Cardiac muscle cell (in vitro differentiated cells and primary cell): Measurements from ENCODE around the gene FLNB. TPM values are rescaled to one million over a fixed set of nuclear protein-coding genes. Genes with fewer than 3 reads are reported as not detected.

Source experiments
- DNase-seq, 2 donors: peaks; one replicate each; pipeline versions ENCODE4 v3.0.0 to v3.0.0-alpha.2; 2010 to 2017; ENCODE audit warnings: low read depth in 1 of 2, low spot score in 1 of 2
- H3K27ac ChIP-seq: fragments of 200-600 bp; sonication (generic); 2 replicates; pipeline ENCODE4 v1.5.1; 2016
- H3K27me3 ChIP-seq: fragments of 200-600 bp; sonication (generic); 2 replicates; pipeline ENCODE4 v1.6.0; 2016; ENCODE audit warnings: control low read depth
- H3K36me3 ChIP-seq: fragments of 200-600 bp; sonication (generic); 2 replicates; pipeline ENCODE4 v1.5.1; 2016; ENCODE audit warnings: control low read depth
- H3K4me1 ChIP-seq: fragments of 200-600 bp; sonication (generic); 2 replicates; pipeline ENCODE4 v1.8.1; 2017; ENCODE audit warnings: low read depth, mild to moderate bottlenecking, mixed run types
- H3K4me3 ChIP-seq: fragments of 200-600 bp; sonication (generic); 2 replicates; pipeline ENCODE4 v1.5.1; 2016; ENCODE audit warnings: mild to moderate bottlenecking
- H3K9me3 ChIP-seq: fragments of 200-600 bp; sonication (generic); 2 replicates; pipeline ENCODE4 v1.5.1; 2017; ENCODE audit warnings: low read depth, mild to moderate bottlenecking, control low read depth
- polyA plus RNA-seq: library from polyadenylated mRNA; unstranded; fragments of >200 nt; fragmentation: Nextera tagmentation; extraction: Ambion mirVana; gene quantifications from 2 replicates; pipeline ENCODE4 v1.2.1, GENCODE V29; 2016
- total RNA-seq: library from RNA; depleted of rRNA; stranded (reverse); fragments of >200 nt; gene quantifications from 2 replicates; pipeline ENCODE4 v1.2.3, GENCODE V29; 2016
- TF ChIP-seq, protein P1 (sequence below): IDR thresholded peaks from 2 replicates; pipeline ENCODE4 v1.5.1; 2012; ENCODE audit warnings: low read depth, mild to moderate bottlenecking, low read length

The FLNB gene
- total and polyA plus RNA-seq, 2 experiments from 2014 or later: 12.1 to 28.7 TPM

GRCh38 chr3:58210761-58211460 lies 202.7 kb downstream of the FLNB start, which contains the start of gene DNASE1L3:
DNASE1L3 (minus strand) TSS chr3:58210972; CDS start chr3:58210906, 66 bp downstream.
- H3K27ac ChIP-seq: no peak within 1 kb of the TSS
- no peaks in the 10 kb centered on the region for H3K9me3 ChIP-seq
- DNase-seq: peak in 1 of 2 donors; percentile 54
- H3K27me3 ChIP-seq: peaks cover 4% of the 10 kb centered on the region
- peaks cover 3% of the 10 kb centered on the region for H3K4me1 ChIP-seq
- TF ChIP-seq, protein P1, sequence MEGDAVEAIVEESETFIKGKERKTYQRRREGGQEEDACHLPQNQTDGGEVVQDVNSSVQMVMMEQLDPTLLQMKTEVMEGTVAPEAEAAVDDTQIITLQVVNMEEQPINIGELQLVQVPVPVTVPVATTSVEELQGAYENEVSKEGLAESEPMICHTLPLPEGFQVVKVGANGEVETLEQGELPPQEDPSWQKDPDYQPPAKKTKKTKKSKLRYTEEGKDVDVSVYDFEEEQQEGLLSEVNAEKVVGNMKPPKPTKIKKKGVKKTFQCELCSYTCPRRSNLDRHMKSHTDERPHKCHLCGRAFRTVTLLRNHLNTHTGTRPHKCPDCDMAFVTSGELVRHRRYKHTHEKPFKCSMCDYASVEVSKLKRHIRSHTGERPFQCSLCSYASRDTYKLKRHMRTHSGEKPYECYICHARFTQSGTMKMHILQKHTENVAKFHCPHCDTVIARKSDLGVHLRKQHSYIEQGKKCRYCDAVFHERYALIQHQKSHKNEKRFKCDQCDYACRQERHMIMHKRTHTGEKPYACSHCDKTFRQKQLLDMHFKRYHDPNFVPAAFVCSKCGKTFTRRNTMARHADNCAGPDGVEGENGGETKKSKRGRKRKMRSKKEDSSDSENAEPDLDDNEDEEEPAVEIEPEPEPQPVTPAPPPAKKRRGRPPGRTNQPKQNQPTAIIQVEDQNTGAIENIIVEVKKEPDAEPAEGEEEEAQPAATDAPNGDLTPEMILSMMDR: no peak
- H3K36me3 ChIP-seq: no peaks in the 10 kb centered on the region
- no peak within 1 kb of the TSS for H3K4me3 ChIP-seq

DNA sequence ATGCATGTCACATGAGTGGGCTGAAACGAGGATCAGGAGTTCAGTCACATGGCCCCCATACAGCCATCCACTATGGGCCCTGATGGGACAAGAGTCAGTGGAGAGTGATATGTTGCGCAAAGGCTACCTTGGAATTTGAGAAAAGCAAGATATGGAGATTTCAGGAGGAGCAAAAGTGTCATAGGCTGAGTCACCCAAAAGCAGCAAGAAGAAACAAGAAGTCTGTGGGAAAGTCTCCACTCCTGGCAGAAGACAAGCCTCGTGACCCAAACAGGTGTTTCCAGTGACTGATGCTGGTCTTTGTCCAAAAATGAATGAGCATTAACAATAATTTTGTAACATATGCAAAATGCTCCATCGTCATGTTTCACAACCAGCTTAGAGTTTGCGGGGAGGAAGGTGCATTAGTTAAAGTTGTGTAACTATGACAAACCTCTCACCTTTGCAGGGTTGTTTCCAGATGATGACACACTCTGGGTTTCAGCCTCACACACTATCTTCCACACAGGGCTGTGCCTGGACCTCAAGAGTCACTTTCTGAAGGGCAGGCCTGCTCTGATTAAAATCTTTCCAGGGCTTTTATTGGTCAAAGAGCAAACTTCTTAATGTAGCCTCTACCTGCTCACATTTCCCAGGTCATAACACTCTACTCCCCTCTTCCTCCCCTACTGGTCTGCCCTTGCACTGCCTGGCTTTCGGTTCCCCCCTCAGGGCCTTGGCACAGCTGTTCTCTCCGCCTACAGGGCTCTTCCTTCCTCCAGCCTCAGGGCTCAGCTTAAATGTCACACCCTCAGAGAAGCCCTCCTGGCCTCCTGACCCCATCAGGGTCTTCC lies 206.5 kb downstream of the FLNB start:
- Histone ChIP-seq H3K4me3 (no peak overlapping the region), H3K36me3 (no peaks in the 10 kb centered on the region), H3K4me1 (no peaks in the 10 kb centered on the region), H3K27ac (no peak overlapping the region), H3K27me3 (peaks cover 4% of the 10 kb centered on the region), H3K9me3 (no peaks in the 10 kb centered on the region)
- DNase-seq: no peak
- TF ChIP-seq, protein P1: no peak

DNA sequence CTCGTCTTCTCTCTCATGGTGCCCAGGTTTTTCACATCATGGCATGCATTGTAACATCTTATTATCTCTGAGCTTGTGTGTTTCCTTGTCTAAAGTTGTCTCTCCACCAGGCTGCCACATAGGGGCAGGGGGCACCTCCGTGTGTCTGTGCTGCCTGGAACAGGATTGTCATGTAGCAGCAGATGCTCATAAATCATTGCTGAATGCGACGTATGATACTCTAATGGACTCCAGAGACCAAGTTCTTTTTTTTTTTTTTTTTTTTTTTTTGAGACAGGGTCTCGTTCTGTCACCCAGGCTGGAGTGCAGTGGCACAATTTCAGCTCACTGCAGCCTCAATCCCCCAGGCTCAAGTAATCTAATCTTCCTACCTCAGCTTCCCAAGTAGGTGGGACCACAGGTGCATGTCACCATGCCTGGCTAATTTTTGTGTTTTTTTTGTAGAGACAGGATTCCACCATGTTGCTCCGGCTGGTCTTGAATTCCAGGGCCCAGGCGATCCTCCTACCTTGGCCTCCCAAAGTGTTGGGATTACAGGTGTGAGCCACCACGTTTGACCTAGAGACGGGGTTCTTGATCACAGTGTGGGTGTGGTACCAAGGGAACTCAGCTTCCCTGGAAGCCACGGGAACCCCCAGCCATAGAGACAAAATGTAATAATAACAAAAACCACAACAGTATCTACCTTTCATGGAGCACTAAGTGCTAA lies 207.2 kb downstream of the FLNB start:
- TF ChIP-seq, protein P1: no peak
- H3K36me3 ChIP-seq: no peaks in the 10 kb centered on the region

DNA sequence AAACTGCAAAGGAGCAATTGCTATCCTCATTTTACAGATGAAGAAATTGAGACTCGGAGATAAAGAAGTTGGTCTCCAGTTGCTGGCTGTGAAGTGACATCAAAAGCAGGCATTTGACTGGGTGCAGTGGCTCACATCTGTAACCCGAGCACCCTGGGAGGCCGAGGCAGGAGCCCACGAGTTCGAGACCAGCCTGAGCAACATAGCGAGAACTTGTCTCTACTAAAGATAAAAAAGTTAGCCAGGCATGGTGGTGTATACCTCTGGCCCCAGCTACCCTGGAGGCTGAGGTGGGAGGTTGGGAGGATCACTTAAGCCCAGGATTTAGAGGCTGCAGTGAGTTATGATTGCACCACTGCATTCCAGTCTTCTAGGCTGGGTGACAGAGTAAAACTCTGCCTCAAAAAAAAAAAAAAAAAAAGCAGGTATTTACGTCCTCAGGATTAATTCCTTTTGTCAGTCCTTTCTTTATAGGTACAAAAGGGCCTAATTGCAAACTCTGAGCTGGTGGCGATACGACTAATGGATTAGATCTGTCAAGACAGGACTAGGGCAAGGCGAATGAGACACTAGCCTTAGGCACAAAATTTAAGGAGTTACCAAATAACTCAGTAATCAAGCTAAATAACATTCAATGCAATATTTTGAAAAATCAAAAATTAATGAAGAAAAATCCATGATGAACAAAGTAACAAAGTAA lies 208.4 kb downstream of the FLNB start:
- H3K9me3 ChIP-seq: no peaks in the 10 kb centered on the region
- no peaks in the 10 kb centered on the region for H3K4me1 ChIP-seq
- H3K36me3 ChIP-seq: no peaks in the 10 kb centered on the region
- TF ChIP-seq, protein P1: no peak
- H3K27ac ChIP-seq: no peak overlapping the region
- no peak overlapping the region for H3K4me3 ChIP-seq
- H3K27me3 ChIP-seq: no peaks in the 10 kb centered on the region
- no peak for DNase-seq

More for the DNA sequence above, 207.2 kb downstream of the FLNB start:
- Histone ChIP-seq H3K27ac (no peak overlapping the region), H3K4me3 (no peak overlapping the region), H3K27me3 (peaks cover 2% of the 10 kb centered on the region), H3K4me1 (no peaks in the 10 kb centered on the region), H3K9me3 (no peaks in the 10 kb centered on the region)
- no peak for DNase-seq
